ENCODE results near the gene HEMK1.

HEMK1 gene

DNA sequence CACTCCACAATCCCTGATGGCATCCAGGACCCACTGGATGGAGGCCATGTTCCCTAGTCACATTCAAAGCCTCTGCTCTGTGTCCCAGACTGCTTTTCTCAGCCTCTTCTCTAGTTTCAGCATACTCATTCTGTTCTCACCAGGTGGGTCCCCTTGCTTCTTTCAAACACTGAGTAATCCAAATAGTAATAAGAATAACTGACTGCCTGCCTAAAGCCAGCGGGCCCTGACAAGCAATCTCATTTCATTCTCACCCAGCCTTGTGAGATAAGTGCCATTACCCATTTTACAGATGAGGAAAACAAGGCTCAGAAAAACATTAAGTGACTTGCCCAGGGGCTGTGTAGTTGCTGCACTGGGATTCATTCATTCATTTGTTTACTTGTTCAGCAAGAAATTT lies 73.1 kb downstream of the HEMK1 start:
- Histone ChIP-seq H3K4me3 (ENCODE audit: low read length) (no peak overlapping the region), H3K27ac (ENCODE audit: low read length) (no peak overlapping the region), H3K4me1 (ENCODE audit: control insufficient read depth, insufficient read depth, low read length) (no peaks in the 10 kb centered on the region), H3K36me3 (ENCODE audit: control insufficient read depth, insufficient read depth, low read length) (0 out of 2 replicates have a peak, but pooled peaks cover 2% of the 10 kb centered on the region), H3K27me3 (ENCODE audit: control insufficient read depth, insufficient read depth, low read length) (no peaks in the 10 kb centered on the region), H3K9me3 (ENCODE audit: control insufficient read depth, insufficient read depth, low read length) (no peaks in the 10 kb centered on the region)
- no CpG with 5 or more reads among the region's 1 CpG for WGBS (ENCODE audit: insufficient coverage, insufficient read length)
- no peak for DNase-seq (ENCODE audit: low read depth, low spot score)

DNA sequence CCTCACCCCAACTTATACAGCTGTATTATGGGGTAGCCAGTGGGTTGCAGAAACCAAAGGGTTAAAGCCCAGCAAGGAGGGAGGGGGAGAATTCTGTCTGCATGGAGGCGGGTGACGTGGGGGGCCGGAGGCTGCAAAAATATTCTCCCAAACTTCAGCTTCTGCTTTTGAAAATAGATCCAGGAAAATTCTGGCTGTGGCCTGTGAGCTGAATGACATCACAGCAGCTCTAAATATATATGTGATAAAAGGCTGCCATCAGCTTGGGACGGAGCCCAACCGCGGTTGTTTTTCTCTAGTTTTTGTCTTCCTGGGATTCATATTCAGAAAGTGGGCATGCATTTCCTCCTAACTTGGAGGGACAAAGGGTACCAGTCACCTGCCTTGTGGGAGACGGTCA lies 75.2 kb downstream of the HEMK1 start:
- no peaks in the 10 kb centered on the region for H3K9me3 ChIP-seq (ENCODE audit: control insufficient read depth, insufficient read depth, low read length)
- DNase-seq (ENCODE audit: low read depth, low spot score) = no peak
- H3K36me3 ChIP-seq (ENCODE audit: control insufficient read depth, insufficient read depth, low read length) = 0 out of 2 replicates have a peak, but pooled peaks cover 2% of the 10 kb centered on the region

DNA sequence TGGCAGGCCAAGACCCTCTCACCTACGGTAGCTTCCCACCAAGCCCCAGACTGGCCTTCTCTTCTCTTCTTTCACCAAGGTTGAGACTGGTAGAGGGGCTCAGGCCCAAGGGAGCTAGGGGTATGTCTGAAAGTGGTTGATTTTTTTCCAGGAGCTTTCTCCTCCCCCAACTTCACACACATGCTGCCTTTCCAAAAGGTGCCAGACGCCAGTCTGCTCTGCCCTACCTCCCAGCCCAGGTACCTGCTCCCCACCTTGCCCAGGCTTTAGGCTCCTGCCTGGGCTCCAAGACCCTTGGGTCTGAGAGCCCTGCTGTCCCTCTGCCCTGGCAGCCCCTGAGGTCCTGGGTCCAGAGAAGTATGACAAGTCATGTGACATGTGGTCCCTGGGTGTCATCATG lies 76.1 kb downstream of the HEMK1 start:
- Histone ChIP-seq H3K4me3 (ENCODE audit: low read length) (no peak overlapping the region), H3K27ac (ENCODE audit: low read length) (no peak overlapping the region), H3K4me1 (ENCODE audit: control insufficient read depth, insufficient read depth, low read length) (peaks cover 1% of the 10 kb centered on the region; the same call in 1 of the 2 replicates), H3K27me3 (ENCODE audit: control insufficient read depth, insufficient read depth, low read length) (no peaks in the 10 kb centered on the region), H3K9me3 (ENCODE audit: control insufficient read depth, insufficient read depth, low read length) (no peaks in the 10 kb centered on the region), H3K36me3 (ENCODE audit: control insufficient read depth, insufficient read depth, low read length) (0 out of 2 replicates have a peak, but pooled peaks cover 2% of the 10 kb centered on the region)
- no CpG with 5 or more reads among the region's 2 CpGs for WGBS (ENCODE audit: insufficient coverage, insufficient read length)
- no peak for DNase-seq (ENCODE audit: low read depth, low spot score)

More for the DNA sequence above, 75.2 kb downstream of the HEMK1 start:
- Histone ChIP-seq H3K27me3 (ENCODE audit: control insufficient read depth, insufficient read depth, low read length) (no peaks in the 10 kb centered on the region), H3K27ac (ENCODE audit: low read length) (no peak overlapping the region), H3K4me1 (ENCODE audit: control insufficient read depth, insufficient read depth, low read length) (no peaks in the 10 kb centered on the region; the same call in 1 of the 2 replicates), H3K4me3 (ENCODE audit: low read length) (no peak overlapping the region)
- no CpG with 5 or more reads among the region's 7 CpGs for WGBS (ENCODE audit: insufficient coverage, insufficient read length)
